ENCODE data around the gene SNX5.

Gene SNX5

GRCh38 chr20:17959257-17959627, 9.4 kb downstream of the SNX5 start:
- DNase-seq = no peak

- no peak for DNase-seq
Observed at GRCh38 chr20:17958373-17959256, 10.0 kb downstream of the SNX5 start.

- no peak for DNase-seq
Observed at GRCh38 chr20:17957505-17958363, 10.9 kb downstream of the SNX5 start.

GRCh38 chr20:17956099-17956685, 12.4 kb downstream of the SNX5 start:
- no peak for DNase-seq

GRCh38 chr20:17955302-17955701, 13.3 kb downstream of the SNX5 start:
- DNase-seq = no peak

GRCh38 chr20:17953935-17954334, 14.7 kb downstream of the SNX5 start:
- DNase-seq = no peak

- no peak for DNase-seq
Observed at GRCh38 chr20:17952692-17953684, 15.6 kb downstream of the SNX5 start.

GRCh38 chr20:17951323-17951722, 17.3 kb downstream of the SNX5 start:
- DNase-seq = no peak

- DNase-seq = no peak
Observed at GRCh38 chr20:17950670-17951069, 17.9 kb downstream of the SNX5 start.

GRCh38 chr20:17949899-17950298, 18.7 kb downstream of the SNX5 start:
- no peak for DNase-seq

- no peak for DNase-seq
Observed at GRCh38 chr20:17948442-17948841, 20.2 kb downstream of the SNX5 start.

- no peak for DNase-seq
Observed at GRCh38 chr20:17947474-17947815, 21.1 kb downstream of the SNX5 start.

- DNase-seq = no peak
Observed at GRCh38 chr20:17946572-17947473, 21.8 kb downstream of the SNX5 start.

- DNase-seq = no peak
Observed at GRCh38 chr20:17946040-17946439, 22.6 kb downstream of the SNX5 start.

- DNase-seq = no peak
Observed at GRCh38 chr20:17944854-17945474, 23.6 kb downstream of the SNX5 start.

- DNase-seq = no peak
Observed at GRCh38 chr20:17943343-17943742, 25.3 kb downstream of the SNX5 start.

GRCh38 chr20:17941826-17942196, 26.8 kb downstream of the SNX5 start:
- DNase-seq = no peak

GRCh38 chr20:17941087-17941825, 27.3 kb downstream of the SNX5 start:
- no peak for DNase-seq

GRCh38 chr20:17940224-17940971, 28.2 kb downstream of the SNX5 start:
- DNase-seq = no peak
